SJSA1 (cell line): ENCODE results near the gene FAM216A. TPM values are rescaled to one million over a fixed set of nuclear protein-coding genes. Genes with fewer than 3 reads are reported as not detected.

Source experiments
- DNase-seq, 2 experiments: peaks; one replicate each; pipeline ENCODE4 v3.0.0-alpha.2; 2015 to 2020; ENCODE audit warnings: low spot score in 2 of 2, low read depth in 1 of 2
- H3K27ac ChIP-seq: fragments of 250-450 bp; sonication (Bioruptor Pico); 2 replicates; pipeline ENCODE4 v1.5.1; 2020; ENCODE audit warnings: mild to moderate bottlenecking, moderate library complexity
- H3K27me3 ChIP-seq: fragments of 250-450 bp; sonication (Bioruptor Pico); replicated peaks from 2 replicates; pipeline ENCODE4 v1.5.1; 2020; ENCODE audit warnings: mild to moderate bottlenecking, moderate library complexity
- H3K36me3 ChIP-seq: fragments of 250-450 bp; sonication (Bioruptor Pico); 2 replicates; pipeline ENCODE4 v1.5.1; 2020; ENCODE audit warnings: mild to moderate bottlenecking
- H3K4me1 ChIP-seq: fragments of 250-450 bp; sonication (Bioruptor Pico); replicated peaks from 2 replicates; pipeline ENCODE4 v1.6.1; 2021; ENCODE audit warnings: mild to moderate bottlenecking
- H3K4me3 ChIP-seq: fragments of 250-450 bp; sonication (Bioruptor Pico); 2 replicates; pipeline ENCODE4 v1.5.1; 2020; ENCODE audit warnings: mild to moderate bottlenecking
- H3K9me3 ChIP-seq: fragments of 250-450 bp; sonication (Bioruptor Pico); replicated peaks from 2 replicates; pipeline ENCODE4 v1.5.1; 2020; ENCODE audit warnings: mild to moderate bottlenecking
- total RNA-seq: library from RNA; depleted of rRNA; stranded (reverse); fragments of >200 nt; shearing (Covaris generic); gene quantifications from 2 replicates; pipeline ENCODE4 v1.2.3, GENCODE V29; 2014; rRNA removed

FAM216A gene
- total RNA-seq, 1 experiment from 2014 or later: 16.3 TPM

- DNase-seq: no peak
- H3K4me3 ChIP-seq: no peak overlapping the region
- H3K27me3 ChIP-seq: no peaks in the 10 kb centered on the region
- H3K27ac ChIP-seq: no peak overlapping the region
- H3K9me3 ChIP-seq: no peaks in the 10 kb centered on the region
- H3K4me1 ChIP-seq: peaks cover 30% of the 10 kb centered on the region
- peaks cover 41% of the 10 kb centered on the region for H3K36me3 ChIP-seq
These were observed 69.2 kb downstream of the FAM216A start for GRCh38 chr12:110537605-110538409.

GRCh38 chr12:110538869-110539622 is 70.4 kb downstream of the FAM216A start:
- Histone ChIP-seq H3K4me1 (peaks cover 21% of the 10 kb centered on the region), H3K36me3 (peaks cover 39% of the 10 kb centered on the region), H3K4me3 (no peak overlapping the region), H3K27me3 (no peaks in the 10 kb centered on the region), H3K27ac (no peak overlapping the region), H3K9me3 (no peaks in the 10 kb centered on the region)
- DNase-seq: no peak

Other genes starting within 250 kb of the FAM216A start
- gene ATP2A2, start 187.6 kb upstream of the FAM216A start, total RNA-seq: 63.8 and 97.9 TPM in 2 replicates
- 54.9 and 62.4 TPM in 2 replicates for gene ANAPC7, start 65.1 kb upstream of the FAM216A start, total RNA-seq
- gene ARPC3, start 18.5 kb upstream of the FAM216A start, total RNA-seq: 350 and 558 TPM in 2 replicates
- 40.4 and 57.6 TPM in 2 replicates for gene GPN3, start 588 bp upstream of the FAM216A start, total RNA-seq
- gene VPS29, start 33.3 kb downstream of the FAM216A start, total RNA-seq: 83.0 and 88.2 TPM in 2 replicates
- gene RAD9B, start 33.5 kb downstream of the FAM216A start, total RNA-seq: 1.2 TPM in 1 of 2 replicates, not detected in the other
- 4.7 and 5.6 TPM in 2 replicates for gene PPTC7, start 114.5 kb downstream of the FAM216A start, total RNA-seq
- gene TCTN1, start 145.3 kb downstream of the FAM216A start, total RNA-seq: 20.5 and 23.3 TPM in 2 replicates
- not detected in 2 replicates for gene HVCN1, start 220.3 kb downstream of the FAM216A start, total RNA-seq